Measurements from ENCODE around the gene CCDC51.

DNA sequence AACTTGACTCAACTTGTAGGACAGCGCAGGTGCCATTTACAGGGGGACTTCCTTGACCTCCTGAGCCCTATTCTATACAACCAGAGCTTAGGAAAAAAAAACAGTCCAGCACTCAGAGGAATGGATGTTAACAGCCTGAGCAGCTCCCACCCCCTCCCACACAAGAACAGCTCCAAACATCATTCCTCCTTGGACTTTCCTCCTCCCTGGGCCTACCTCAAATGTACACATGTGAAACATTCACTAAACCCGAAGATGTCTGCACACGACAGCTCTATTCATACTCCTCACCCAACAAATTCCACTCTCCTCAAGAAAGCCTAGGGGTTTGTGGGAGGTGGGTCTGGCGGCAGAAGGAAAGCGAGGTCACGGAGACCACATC, 6.1 kb upstream of the CCDC51 start:
- TF ChIP-seq EGR1 (IDR thresholded peaks at IDR 0.05; ENCODE audit: low read depth) (no peak), POLR2A (IDR thresholded peaks at IDR 0.05; ENCODE audit: borderline replicate concordance, extremely low read depth, insufficient read depth, insufficient read length) (no peak), EZH2 (IDR thresholded peaks at IDR 0.05) (no peak), MAX (IDR thresholded peaks at IDR 0.05) (no peak), POLR2AphosphoS5 (IDR thresholded peaks at IDR 0.05; ENCODE audit: low read depth, low read length) (no peak), ELF1 (IDR thresholded peaks at IDR 0.05; ENCODE audit: borderline replicate concordance, low read depth) (no peak), SP1 (IDR thresholded peaks at IDR 0.05; ENCODE audit: low read depth) (no peak), CEBPB (IDR thresholded peaks at IDR 0.05; ENCODE audit: low read depth) (no peak)
- TF ChIP-seq, protein P1, sequence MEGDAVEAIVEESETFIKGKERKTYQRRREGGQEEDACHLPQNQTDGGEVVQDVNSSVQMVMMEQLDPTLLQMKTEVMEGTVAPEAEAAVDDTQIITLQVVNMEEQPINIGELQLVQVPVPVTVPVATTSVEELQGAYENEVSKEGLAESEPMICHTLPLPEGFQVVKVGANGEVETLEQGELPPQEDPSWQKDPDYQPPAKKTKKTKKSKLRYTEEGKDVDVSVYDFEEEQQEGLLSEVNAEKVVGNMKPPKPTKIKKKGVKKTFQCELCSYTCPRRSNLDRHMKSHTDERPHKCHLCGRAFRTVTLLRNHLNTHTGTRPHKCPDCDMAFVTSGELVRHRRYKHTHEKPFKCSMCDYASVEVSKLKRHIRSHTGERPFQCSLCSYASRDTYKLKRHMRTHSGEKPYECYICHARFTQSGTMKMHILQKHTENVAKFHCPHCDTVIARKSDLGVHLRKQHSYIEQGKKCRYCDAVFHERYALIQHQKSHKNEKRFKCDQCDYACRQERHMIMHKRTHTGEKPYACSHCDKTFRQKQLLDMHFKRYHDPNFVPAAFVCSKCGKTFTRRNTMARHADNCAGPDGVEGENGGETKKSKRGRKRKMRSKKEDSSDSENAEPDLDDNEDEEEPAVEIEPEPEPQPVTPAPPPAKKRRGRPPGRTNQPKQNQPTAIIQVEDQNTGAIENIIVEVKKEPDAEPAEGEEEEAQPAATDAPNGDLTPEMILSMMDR (IDR thresholded peaks at IDR 0.05 in 2 of 3, conservative IDR thresholded peaks at IDR 0.05 in 1 of 3; ENCODE audit: borderline replicate concordance in 1 of 3, insufficient read depth in 1 of 3, low read depth in 2 of 3, low read length in 2 of 3), result no peak
- TF ChIP-seq, protein P2, sequence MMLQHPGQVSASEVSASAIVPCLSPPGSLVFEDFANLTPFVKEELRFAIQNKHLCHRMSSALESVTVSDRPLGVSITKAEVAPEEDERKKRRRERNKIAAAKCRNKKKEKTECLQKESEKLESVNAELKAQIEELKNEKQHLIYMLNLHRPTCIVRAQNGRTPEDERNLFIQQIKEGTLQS (IDR thresholded peaks at IDR 0.05), result no peak
